Astrocyte of the spinal cord (primary cell): ENCODE data around the gene RAB8B.

Experiments
- DNase-seq: peaks from one replicate; pipeline ENCODE4 v3.0.0; 2011; ENCODE audit warnings: low read depth, low spot score
- H3K4me3 ChIP-seq: 2 replicates; pipeline ENCODE4 v1.5.1; 2011; ENCODE audit warnings: low read depth, mild to moderate bottlenecking, low read length, moderate library complexity
- in situ Hi-C: cut with HindIII; loops from 2 replicates; pipeline ENCODE4 v1.10.0; 2017; ENCODE audit warnings: low sequenced_read_pairs
- TF ChIP-seq, protein P1 (sequence below): IDR thresholded peaks from 2 replicates; pipeline ENCODE4 v1.5.1; 2012; ENCODE audit warnings: low read depth, mild to moderate bottlenecking, low read length, inconsistent platforms

RAB8B gene

DNA sequence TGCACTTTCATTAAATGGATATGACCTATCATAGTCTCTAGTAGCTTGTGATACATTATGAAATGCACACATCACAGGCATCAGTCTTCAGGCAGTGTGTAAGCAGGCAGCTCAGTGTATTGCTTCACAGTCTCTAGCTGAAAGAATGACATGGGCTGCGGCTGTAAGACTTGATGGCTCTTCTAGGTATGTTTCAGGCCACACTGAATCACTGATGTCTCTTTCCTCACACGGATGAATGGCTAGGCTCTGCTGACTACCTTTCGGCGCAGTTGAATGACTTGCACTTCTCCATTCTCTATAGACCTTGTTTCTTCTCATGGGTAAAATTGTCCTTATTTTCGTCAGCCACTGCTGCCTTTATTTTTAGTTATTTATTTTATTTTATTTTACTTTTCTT, 103.4 kb downstream of the RAB8B start:
- H3K4me3 ChIP-seq: no peak overlapping the region
- DNase-seq: peak; percentile 17
- TF ChIP-seq, protein P1, sequence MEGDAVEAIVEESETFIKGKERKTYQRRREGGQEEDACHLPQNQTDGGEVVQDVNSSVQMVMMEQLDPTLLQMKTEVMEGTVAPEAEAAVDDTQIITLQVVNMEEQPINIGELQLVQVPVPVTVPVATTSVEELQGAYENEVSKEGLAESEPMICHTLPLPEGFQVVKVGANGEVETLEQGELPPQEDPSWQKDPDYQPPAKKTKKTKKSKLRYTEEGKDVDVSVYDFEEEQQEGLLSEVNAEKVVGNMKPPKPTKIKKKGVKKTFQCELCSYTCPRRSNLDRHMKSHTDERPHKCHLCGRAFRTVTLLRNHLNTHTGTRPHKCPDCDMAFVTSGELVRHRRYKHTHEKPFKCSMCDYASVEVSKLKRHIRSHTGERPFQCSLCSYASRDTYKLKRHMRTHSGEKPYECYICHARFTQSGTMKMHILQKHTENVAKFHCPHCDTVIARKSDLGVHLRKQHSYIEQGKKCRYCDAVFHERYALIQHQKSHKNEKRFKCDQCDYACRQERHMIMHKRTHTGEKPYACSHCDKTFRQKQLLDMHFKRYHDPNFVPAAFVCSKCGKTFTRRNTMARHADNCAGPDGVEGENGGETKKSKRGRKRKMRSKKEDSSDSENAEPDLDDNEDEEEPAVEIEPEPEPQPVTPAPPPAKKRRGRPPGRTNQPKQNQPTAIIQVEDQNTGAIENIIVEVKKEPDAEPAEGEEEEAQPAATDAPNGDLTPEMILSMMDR: no peak
- in situ Hi-C loops: no loop called here

DNA sequence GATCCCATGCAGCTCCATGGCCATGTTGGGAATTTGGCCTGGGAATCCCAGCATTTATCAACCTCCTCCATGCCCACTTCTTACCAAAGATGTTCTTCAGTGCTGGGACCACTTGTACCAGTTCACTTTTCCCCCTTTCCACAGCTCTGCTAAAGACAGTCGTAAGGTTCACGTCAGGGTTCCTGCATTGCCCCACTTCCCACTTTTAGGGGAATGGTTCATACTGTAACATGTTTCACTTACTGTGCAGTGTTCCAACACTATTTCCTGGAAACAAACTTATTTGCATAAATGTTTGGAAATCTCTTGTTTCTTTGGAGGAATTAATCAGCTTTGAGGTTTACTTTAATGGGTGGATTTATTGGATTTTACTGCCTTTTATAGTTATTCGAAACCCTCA, 105.0 kb downstream of the RAB8B start:
- no peak overlapping the region for H3K4me3 ChIP-seq
- in situ Hi-C loops: no loop called here
- DNase-seq: no peak
- TF ChIP-seq, protein P1: no peak

DNA sequence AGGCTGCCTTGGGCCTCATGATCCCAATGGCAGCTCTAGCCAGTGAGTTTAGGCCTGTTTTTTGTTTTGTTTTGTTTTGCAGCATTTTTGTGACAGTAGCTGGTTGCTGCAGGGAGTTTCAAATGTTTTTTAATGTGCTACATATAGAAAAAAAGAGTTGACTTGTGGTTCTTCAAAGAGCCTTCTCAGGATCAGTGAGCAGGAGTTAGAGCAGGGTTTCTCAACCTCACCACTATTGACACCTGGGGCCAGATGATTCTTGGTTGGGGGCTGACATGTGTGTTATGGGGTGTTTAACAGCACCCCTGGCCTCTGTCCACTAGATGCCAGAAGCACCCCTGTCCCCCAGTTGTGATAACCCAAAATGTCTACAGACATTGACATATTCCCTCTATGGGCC, 105.9 kb downstream of the RAB8B start:
- in situ Hi-C loops: no loop called here
- no peak overlapping the region for H3K4me3 ChIP-seq
- TF ChIP-seq, protein P1: no peak
- DNase-seq: no peak

DNA sequence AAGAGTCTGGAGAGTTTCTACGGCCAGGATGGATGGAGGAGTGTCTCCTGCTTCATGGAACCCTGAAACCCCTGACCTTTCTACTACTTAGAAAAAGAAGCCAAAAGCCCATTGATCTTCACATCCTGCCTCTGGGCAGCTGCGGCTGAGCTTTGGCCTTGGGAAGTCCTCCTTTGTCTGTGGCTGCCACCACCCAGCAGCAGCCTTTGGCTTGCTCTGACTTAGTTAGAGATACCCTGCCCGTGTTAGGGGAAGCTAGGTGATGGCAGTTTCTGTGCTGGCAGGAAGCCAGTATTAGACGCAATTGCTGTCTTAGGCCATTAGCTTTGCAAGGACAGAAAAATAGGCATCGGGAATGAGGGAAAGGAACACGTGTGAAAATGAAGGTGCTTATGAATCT, 106.8 kb downstream of the RAB8B start:
- H3K4me3 ChIP-seq: no peak overlapping the region
- DNase-seq: no peak
- in situ Hi-C loops: no loop called here
- TF ChIP-seq, protein P1: no peak

DNA sequence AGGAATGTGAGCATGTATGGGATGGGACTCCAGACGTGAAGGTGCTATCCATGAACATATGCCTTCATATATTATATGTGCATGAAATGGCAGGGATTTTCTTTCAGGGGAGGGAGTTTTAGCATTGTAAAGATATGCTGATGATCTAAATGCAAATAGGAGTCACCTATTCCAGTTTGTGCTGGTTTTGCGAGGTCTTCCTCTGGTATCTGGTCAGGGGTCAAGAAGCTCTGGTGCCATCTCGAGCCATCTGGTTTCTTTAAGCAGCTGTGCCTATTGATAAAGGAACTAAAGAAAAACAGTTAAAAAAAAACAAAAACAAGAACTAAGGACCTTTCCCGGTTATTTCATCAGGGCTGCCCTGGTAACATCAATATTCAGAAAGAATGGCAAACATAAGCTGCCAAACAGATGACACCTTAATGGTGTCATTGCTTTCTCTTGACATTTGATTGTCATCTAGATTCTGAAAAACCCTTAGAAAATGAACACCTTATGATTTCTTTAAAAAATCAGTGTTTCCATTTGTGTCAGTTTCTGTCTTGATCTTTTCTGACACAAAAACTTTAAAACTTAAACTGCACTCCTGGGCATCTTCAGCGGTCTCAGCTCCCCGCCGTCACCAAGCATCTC, 110.7 kb downstream of the RAB8B start:
- TF ChIP-seq, protein P1: no peak
- no peak for DNase-seq
- in situ Hi-C loops: no loop called here
- no peak overlapping the region for H3K4me3 ChIP-seq

DNA sequence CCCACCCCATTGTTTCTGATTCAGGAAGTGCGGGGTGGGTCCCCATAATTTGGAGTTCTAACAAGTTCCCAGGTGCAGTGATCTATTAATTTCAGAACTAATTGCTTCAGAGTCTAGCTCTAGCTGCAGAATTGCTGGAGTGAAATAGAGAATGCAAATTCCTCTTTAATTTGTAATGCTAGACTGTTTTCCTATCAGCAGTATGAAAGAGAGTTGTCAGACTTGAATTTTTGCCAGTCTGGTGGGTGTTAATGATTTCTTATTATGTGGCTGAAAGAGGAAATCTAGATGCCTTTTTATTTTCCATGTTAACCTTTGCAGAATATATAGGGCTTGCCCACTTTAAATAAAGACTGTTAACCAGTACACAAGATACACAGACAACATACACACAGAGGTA, 111.7 kb downstream of the RAB8B start:
- H3K4me3 ChIP-seq: no peak overlapping the region
- in situ Hi-C loops: no loop called here
- TF ChIP-seq, protein P1: no peak
- no peak for DNase-seq

DNA sequence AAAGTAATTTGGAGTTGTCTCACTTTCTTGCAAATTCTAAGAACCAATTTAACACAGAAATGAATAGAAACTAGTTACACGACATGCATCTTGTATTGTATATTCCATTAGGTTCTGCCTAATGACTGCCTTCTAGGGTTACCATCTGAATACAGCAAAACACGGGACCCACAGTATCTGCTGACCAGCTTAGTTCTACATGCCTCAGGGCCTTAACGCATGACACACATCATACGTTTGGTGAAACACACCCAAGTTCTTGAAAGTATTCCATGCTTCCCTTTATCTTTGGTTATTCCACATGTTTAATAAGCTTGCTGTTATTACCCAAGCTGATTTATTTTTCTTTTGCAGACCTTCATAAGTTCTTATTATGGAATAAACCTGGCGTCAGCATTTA, 115.9 kb downstream of the RAB8B start:
- DNase-seq: no peak
- no peak overlapping the region for H3K4me3 ChIP-seq
- in situ Hi-C loops: no loop called here
- TF ChIP-seq, protein P1: no peak
